HepG2 (cell line): ENCODE data around the gene AATF. TPM values are rescaled to one million over a fixed set of nuclear protein-coding genes. Genes with fewer than 3 reads are reported as not detected.

Source experiments
- CTCF ChIP-seq: sonication (generic); formaldehyde crosslinking; IDR thresholded peaks from 2 replicates; pipeline ENCODE4 v1.5.0; 2020; ENCODE audit warnings: mild to moderate bottlenecking, missing genetic modification reagents, moderate library complexity
- ETV5 ChIP-seq: IDR thresholded peaks from 2 replicates; pipeline ENCODE4 v1.6.1; 2018; ENCODE audit warnings: missing biosample characterization, missing genetic modification reagents, inconsistent platforms, borderline replicate concordance
- JDP2 ChIP-seq: sonication (generic); formaldehyde crosslinking; IDR thresholded peaks from 2 replicates; pipeline ENCODE4 v1.8.1; 2022; ENCODE audit warnings: missing genetic modification reagents, borderline replicate concordance
- JUNB ChIP-seq: sonication (generic); formaldehyde crosslinking; IDR thresholded peaks from 2 replicates; pipeline ENCODE4 v1.8.0; 2022; ENCODE audit warnings: missing genetic modification reagents, mild to moderate bottlenecking, borderline replicate concordance
- MLLT10 ChIP-seq: sonication (generic); formaldehyde crosslinking; IDR thresholded peaks from 2 replicates; pipeline ENCODE4 v1.4.0; 2020; ENCODE audit warnings: missing genetic modification reagents
- POLR2AphosphoS5 ChIP-seq: IDR thresholded peaks from 2 replicates; pipeline ENCODE4 v1.6.1; 2012; ENCODE audit warnings: low read depth, low read length
- SRSF9 ChIP-seq: fragments of 200-400 bp; formaldehyde crosslinking; IDR thresholded peaks from 2 replicates; pipeline ENCODE4 v1.6.1; 2018; ENCODE audit warnings: borderline replicate concordance, mild to moderate bottlenecking, low read depth, low read length; ENCODE audit not compliant: insufficient read depth, poor library complexity, severe bottlenecking
- TEAD2 ChIP-seq: sonication (generic); formaldehyde crosslinking; IDR thresholded peaks from 2 replicates; pipeline ENCODE4 v1.9.0; 2021; ENCODE audit warnings: missing genetic modification reagents
- ZHX2 ChIP-seq, 2 experiments: sonication (generic) in 1 of 2; formaldehyde crosslinking in 1 of 2; IDR thresholded peaks; 2 replicates each; pipeline versions ENCODE4 v1.6.1 to v1.9.0; 2014 to 2022; ENCODE audit warnings: antibody characterized with exemption in 1 of 2, borderline replicate concordance in 1 of 2, inconsistent platforms in 1 of 2, low read depth in 1 of 2, missing genetic modification reagents in 1 of 2
- ZKSCAN1 ChIP-seq: fragments of 150-350 bp; IDR thresholded peaks from 2 replicates; pipeline ENCODE4 v1.6.1; 2014; ENCODE audit warnings: low read length
- ZNF224 ChIP-seq: sonication (generic); formaldehyde crosslinking; IDR thresholded peaks from 2 replicates; pipeline ENCODE4 v1.5.0; 2020; ENCODE audit warnings: mild to moderate bottlenecking, missing genetic modification reagents
- ZNF280B ChIP-seq: sonication (generic); formaldehyde crosslinking; IDR thresholded peaks from 2 replicates; pipeline ENCODE4 v1.5.0; 2020; ENCODE audit warnings: missing genetic modification reagents, mild to moderate bottlenecking, borderline replicate concordance
- ZNF546 ChIP-seq: sonication (generic); formaldehyde crosslinking; conservative IDR thresholded peaks from 2 replicates; pipeline ENCODE4 v1.8.1; 2023; ENCODE audit warnings: mild to moderate bottlenecking, missing genetic modification reagents
- ZNF615 ChIP-seq: sonication (generic); formaldehyde crosslinking; IDR thresholded peaks from 2 replicates; pipeline ENCODE4 v1.5.0; 2020; ENCODE audit warnings: mild to moderate bottlenecking, missing genetic modification reagents, borderline replicate concordance
- ZNF619 ChIP-seq: sonication (generic); formaldehyde crosslinking; IDR thresholded peaks from 2 replicates; pipeline ENCODE4 v1.4.0; 2020; ENCODE audit warnings: mild to moderate bottlenecking, missing genetic modification reagents
- polyA plus RNA-seq, 8 experiments: library from polyadenylated mRNA; depleted of rRNA in 3 of 8; stranded (reverse) in 7 of 8; unstranded in 1 of 8; fragments of >200 nt; fragmentation: Illumina TruSeq in 4 of 8; extraction: Trizol in 4 of 8; gene quantifications; 2 replicates each; pipeline versions ENCODE4 v1.2.1 to v1.2.3, GENCODE V29; 2011 to 2016; ENCODE audit warnings: low read depth in 4 of 8, missing spikeins in 1 of 8, mixed read lengths in 1 of 8; ENCODE audit not compliant: insufficient read depth in 1 of 8
- total RNA-seq, 5 experiments: library from RNA; depleted of rRNA; stranded (reverse); fragments of >200 nt; fragmentation: Illumina TruSeq; extraction: Trizol; gene quantifications; 2 replicates each; pipeline ENCODE4 v1.2.3, GENCODE V29; 2016; ENCODE audit warnings: low read depth in 1 of 5
- TF ChIP-seq, protein P1 (sequence below): sonication (generic); formaldehyde crosslinking; IDR thresholded peaks from 2 replicates; pipeline ENCODE4 v1.5.0; 2020; ENCODE audit warnings: missing genetic modification reagents
- TF ChIP-seq, protein P2 (sequence below): sonication (generic); formaldehyde crosslinking; IDR thresholded peaks from 2 replicates; pipeline ENCODE4 v1.5.0; 2020; ENCODE audit warnings: missing genetic modification reagents, mild to moderate bottlenecking, borderline replicate concordance

Gene AATF
- total and polyA plus RNA-seq, 2 of the 13 experiments (the other 11 are each of a cell fraction or from before 2014, with no cell fraction given) = 9.1 to 53.3 TPM

GRCh38 chr17:37067555-37068111 lies 118.9 kb downstream of the AATF start (continued):
- 0 out of 2 replicates have a peak, but pooled peaks have one; percentile 7 for TF ChIP-seq CTCF (CRISPR knock-in tag)
- no peak for TF ChIP-seq ZKSCAN1
- peak; percentile 43; the same call in 1 of the 2 replicates for TF ChIP-seq ETV5
- TF ChIP-seq, protein P1, sequence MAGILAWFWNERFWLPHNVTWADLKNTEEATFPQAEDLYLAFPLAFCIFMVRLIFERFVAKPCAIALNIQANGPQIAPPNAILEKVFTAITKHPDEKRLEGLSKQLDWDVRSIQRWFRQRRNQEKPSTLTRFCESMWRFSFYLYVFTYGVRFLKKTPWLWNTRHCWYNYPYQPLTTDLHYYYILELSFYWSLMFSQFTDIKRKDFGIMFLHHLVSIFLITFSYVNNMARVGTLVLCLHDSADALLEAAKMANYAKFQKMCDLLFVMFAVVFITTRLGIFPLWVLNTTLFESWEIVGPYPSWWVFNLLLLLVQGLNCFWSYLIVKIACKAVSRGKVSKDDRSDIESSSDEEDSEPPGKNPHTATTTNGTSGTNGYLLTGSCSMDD = no peak
- TF ChIP-seq POLR2AphosphoS5 = no peak
- no peak for TF ChIP-seq ZNF546 (CRISPR knock-in tag)
- TF ChIP-seq JUNB = 0 out of 2 replicates have a peak, but pooled peaks have one; percentile 17
- no peak for TF ChIP-seq SRSF9
- no peak for TF ChIP-seq JDP2 (CRISPR knock-in tag)
- TF ChIP-seq TEAD2 (CRISPR knock-in tag) = no peak
- TF ChIP-seq ZNF224 (CRISPR knock-in tag) = no peak
- TF ChIP-seq, protein P2, sequence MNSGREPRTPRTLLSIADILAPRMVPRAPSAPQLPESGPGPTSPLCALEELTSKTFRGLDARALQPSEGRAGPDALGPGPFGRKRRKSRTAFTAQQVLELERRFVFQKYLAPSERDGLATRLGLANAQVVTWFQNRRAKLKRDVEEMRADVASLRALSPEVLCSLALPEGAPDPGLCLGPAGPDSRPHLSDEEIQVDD = no peak
- no peak for TF ChIP-seq ZNF615
- no peak for TF ChIP-seq MLLT10 (CRISPR knock-in tag)
- peak; percentile 59; the same call in 1 of the 2 replicates for TF ChIP-seq ZNF280B (CRISPR knock-in tag)
- TF ChIP-seq ZNF619 = no peak
- TF ChIP-seq ZHX2 (IDR thresholded peaks at IDR 0.05; ENCODE audit: low read depth) = no peak
- no peak for TF ChIP-seq ZHX2 (CRISPR knock-in tag; IDR thresholded peaks at IDR 0.05; ENCODE audit: borderline replicate concordance)
